ENCODE data around the gene PTGES. TPM values are rescaled to one million over a fixed set of nuclear protein-coding genes. Genes with fewer than 3 reads are reported as not detected.

Gene PTGES
- total RNA-seq, 1 donor from 2014 or later, result 1.2 TPM

DNA sequence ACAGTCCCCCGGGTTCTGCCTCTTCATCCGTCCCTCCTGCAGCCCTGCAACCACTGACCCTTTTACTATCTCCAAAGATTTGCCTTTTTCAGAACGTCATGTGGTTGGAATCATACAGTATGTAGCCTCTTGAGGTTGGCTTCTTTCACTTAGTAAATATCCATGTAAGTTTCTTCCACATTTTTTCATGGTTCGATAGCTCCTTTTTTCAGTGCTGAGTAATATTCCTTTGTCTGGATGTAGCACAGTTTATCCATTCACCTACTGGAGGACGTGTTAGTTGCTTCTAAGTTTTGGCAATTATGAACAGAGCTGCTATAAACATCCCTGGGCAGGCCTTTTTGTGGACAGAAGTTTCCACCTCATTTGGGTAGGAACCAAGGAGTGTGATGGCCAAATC, 60.3 kb downstream of the PTGES start:
- Mint-ChIP-seq H3K36me3 (ENCODE audit: low read depth) (no peaks in the 10 kb centered on the region), H3K27me3 (ENCODE audit: low read depth) (peaks cover 38% of the 10 kb centered on the region), H3K27ac (ENCODE audit: unreplicated experiment) (no peak overlapping the region), H3K9me3 (no peaks in the 10 kb centered on the region), H3K4me1 (peaks cover 4% of the 10 kb centered on the region), H3K4me3 (no peak overlapping the region)
- TF ChIP-seq, protein P1, sequence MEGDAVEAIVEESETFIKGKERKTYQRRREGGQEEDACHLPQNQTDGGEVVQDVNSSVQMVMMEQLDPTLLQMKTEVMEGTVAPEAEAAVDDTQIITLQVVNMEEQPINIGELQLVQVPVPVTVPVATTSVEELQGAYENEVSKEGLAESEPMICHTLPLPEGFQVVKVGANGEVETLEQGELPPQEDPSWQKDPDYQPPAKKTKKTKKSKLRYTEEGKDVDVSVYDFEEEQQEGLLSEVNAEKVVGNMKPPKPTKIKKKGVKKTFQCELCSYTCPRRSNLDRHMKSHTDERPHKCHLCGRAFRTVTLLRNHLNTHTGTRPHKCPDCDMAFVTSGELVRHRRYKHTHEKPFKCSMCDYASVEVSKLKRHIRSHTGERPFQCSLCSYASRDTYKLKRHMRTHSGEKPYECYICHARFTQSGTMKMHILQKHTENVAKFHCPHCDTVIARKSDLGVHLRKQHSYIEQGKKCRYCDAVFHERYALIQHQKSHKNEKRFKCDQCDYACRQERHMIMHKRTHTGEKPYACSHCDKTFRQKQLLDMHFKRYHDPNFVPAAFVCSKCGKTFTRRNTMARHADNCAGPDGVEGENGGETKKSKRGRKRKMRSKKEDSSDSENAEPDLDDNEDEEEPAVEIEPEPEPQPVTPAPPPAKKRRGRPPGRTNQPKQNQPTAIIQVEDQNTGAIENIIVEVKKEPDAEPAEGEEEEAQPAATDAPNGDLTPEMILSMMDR (conservative IDR thresholded peaks at IDR 0.05), result no peak
- DNase-seq (ENCODE audit: low read depth, low spot score), result no peak

Other genes with a start within 250 kb of the PTGES start
- gene C9orf50, start 131.9 kb downstream of the PTGES start, total RNA-seq, result 0.26 and 0.27 TPM in 2 replicates
- 50.9 and 51.8 TPM in 2 replicates for gene NTMT1, start 126.9 kb downstream of the PTGES start, total RNA-seq
- gene ASB6, start 110.9 kb downstream of the PTGES start, total RNA-seq, result 20.9 and 21.9 TPM in 2 replicates
- 0.65 and 0.68 TPM in 2 replicates for gene PRRX2, start 87.4 kb downstream of the PTGES start, total RNA-seq
- 16.6 and 18.0 TPM in 2 replicates for gene TOR1B, start 50.1 kb upstream of the PTGES start, total RNA-seq
- 36.9 and 40.5 TPM in 2 replicates for gene TOR1A, start 71.1 kb upstream of the PTGES start, total RNA-seq
- gene C9orf78, start 82.2 kb upstream of the PTGES start, total RNA-seq, result 32.7 and 34.6 TPM in 2 replicates
- gene USP20, start 82.4 kb upstream of the PTGES start, total RNA-seq, result 31.1 and 35.9 TPM in 2 replicates

Measured in neural crest cell (in vitro differentiated cells).